Stimulated activated naive CD8-positive, alpha-beta T cell treated with anti-CD3 and anti-CD28 coated beads, Interleukin-15, amount 100 ng/mL, for 72 hours (primary cell): ENCODE results near the gene ICAM1.
A peak's percentile ranks its signal among the peaks of the same experiment; 100 is the strongest.

Source experiments
- ATAC-seq: fragments of 150-1000 bp; cut with Tn5 transposase; 2 replicates; pipeline ENCODE4 v1.10.0; 2021; ENCODE audit warnings: mild to moderate bottlenecking, moderate library complexity
- DNase-seq, 2 donors: peaks; one replicate each; pipeline ENCODE4 v3.0.0; 2021 to 2022
- H3K27ac Mint-ChIP-seq, 2 donors: one replicate each; pipeline ENCODE4 v1.8.0; 2022; ENCODE audit warnings: mild to moderate bottlenecking in 2 of 2, mixed read lengths in 2 of 2, moderate library complexity in 2 of 2
- H3K27me3 Mint-ChIP-seq: one replicate; pipeline ENCODE4 v1.8.0; 2022; ENCODE audit warnings: mixed read lengths
- H3K4me1 Mint-ChIP-seq: one replicate; pipeline ENCODE4 v1.8.0; 2022; ENCODE audit warnings: mild to moderate bottlenecking, mixed read lengths
- H3K4me3 Mint-ChIP-seq, 2 donors: one replicate each; pipeline ENCODE4 v1.8.0; 2022; ENCODE audit warnings: mild to moderate bottlenecking in 2 of 2, mixed read lengths in 2 of 2, moderate library complexity in 1 of 2
- H3K9me3 Mint-ChIP-seq, 2 donors: one replicate each; pipeline ENCODE4 v1.8.0; 2022; ENCODE audit warnings: mixed read lengths in 2 of 2

Gene ICAM1

DNA sequence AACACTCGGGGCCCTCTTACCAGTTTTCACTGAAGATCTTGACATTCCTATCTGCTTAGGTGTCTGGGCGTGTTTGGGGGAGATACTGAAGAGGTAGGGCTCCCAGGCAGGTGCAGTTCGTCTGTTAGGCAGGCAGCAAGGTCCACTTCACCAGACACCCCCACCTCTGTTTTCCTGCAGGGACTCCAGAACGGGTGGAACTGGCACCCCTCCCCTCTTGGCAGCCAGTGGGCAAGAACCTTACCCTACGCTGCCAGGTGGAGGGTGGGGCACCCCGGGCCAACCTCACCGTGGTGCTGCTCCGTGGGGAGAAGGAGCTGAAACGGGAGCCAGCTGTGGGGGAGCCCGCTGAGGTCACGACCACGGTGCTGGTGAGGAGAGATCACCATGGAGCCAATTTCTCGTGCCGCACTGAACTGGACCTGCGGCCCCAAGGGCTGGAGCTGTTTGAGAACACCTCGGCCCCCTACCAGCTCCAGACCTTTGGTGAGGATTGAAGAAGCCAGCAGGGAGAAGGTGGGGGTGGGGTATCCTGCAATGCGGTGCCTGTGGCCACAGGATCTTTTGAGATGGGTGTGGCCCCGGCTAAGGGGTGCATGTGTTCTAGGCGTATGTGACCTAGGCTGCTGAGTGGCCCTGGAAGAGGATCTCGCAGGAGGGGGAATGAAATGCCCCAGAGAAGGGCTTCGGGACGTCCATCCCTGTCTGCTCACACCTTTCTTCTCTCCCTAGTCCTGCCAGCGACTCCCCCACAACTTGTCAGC lies 12.6 kb downstream of the ICAM1 start:
- H3K9me3 Mint-ChIP-seq = no peaks in the 10 kb centered on the region
- H3K4me1 Mint-ChIP-seq = peaks cover 50% of the 10 kb centered on the region
- no peak overlapping the region for H3K27ac Mint-ChIP-seq
- H3K27me3 Mint-ChIP-seq = peaks cover 17% of the 10 kb centered on the region
- no peak overlapping the region for H3K4me3 Mint-ChIP-seq
- DNase-seq (no peak), ATAC-seq (no peak)

DNA sequence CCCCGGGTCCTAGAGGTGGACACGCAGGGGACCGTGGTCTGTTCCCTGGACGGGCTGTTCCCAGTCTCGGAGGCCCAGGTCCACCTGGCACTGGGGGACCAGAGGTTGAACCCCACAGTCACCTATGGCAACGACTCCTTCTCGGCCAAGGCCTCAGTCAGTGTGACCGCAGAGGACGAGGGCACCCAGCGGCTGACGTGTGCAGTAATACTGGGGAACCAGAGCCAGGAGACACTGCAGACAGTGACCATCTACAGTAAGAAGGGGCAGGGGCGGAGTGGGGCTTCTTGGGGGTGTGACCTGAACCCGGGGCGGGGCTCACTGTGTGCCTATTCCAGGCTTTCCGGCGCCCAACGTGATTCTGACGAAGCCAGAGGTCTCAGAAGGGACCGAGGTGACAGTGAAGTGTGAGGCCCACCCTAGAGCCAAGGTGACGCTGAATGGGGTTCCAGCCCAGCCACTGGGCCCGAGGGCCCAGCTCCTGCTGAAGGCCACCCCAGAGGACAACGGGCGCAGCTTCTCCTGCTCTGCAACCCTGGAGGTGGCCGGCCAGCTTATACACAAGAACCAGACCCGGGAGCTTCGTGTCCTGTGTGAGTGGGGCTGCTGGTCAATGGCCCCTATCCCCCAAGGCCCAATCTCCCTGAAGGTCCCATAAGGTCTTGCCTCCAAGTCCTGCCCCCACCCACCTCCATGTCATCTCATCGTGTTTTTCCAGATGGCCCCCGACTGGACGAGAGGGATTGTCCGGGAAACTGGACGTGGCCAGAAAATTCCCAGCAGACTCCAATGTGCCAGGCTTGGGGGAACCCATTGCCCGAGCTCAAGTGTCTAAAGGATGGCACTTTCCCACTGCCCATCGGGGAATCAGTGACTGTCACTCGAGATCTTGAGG lies 13.4 kb downstream of the ICAM1 start:
- Mint-ChIP-seq H3K4me1 (peaks cover 50% of the 10 kb centered on the region), H3K27me3 (peaks cover 25% of the 10 kb centered on the region)

DNA sequence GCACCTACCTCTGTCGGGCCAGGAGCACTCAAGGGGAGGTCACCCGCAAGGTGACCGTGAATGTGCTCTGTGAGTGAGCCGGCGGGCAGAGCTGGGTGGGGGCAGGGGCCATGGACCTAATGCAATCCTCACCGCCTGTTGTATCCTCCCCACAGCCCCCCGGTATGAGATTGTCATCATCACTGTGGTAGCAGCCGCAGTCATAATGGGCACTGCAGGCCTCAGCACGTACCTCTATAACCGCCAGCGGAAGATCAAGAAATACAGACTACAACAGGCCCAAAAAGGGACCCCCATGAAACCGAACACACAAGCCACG lies 14.0 kb downstream of the ICAM1 start:
- Mint-ChIP-seq H3K27me3 (peaks cover 26% of the 10 kb centered on the region), H3K4me3 (no peak overlapping the region), H3K27ac (no peak overlapping the region), H3K9me3 (no peaks in the 10 kb centered on the region), H3K4me1 (peaks cover 49% of the 10 kb centered on the region)
- no peak for ATAC-seq
- DNase-seq = no peak

More for the DNA sequence above, 13.4 kb downstream of the ICAM1 start:
- no peaks in the 10 kb centered on the region for H3K9me3 Mint-ChIP-seq
- ATAC-seq (no peak), DNase-seq (no peak)
- H3K27ac Mint-ChIP-seq = no peak overlapping the region
- H3K4me3 Mint-ChIP-seq = no peak overlapping the region

DNA sequence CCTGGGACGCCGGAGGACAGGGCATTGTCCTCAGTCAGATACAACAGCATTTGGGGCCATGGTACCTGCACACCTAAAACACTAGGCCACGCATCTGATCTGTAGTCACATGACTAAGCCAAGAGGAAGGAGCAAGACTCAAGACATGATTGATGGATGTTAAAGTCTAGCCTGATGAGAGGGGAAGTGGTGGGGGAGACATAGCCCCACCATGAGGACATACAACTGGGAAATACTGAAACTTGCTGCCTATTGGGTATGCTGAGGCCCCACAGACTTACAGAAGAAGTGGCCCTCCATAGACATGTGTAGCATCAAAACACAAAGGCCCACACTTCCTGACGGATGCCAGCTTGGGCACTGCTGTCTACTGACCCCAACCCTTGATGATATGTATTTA lies 14.5 kb downstream of the ICAM1 start:
- peaks cover 31% of the 10 kb centered on the region for H3K27me3 Mint-ChIP-seq
- DNase-seq = no peak
- no peaks in the 10 kb centered on the region for H3K9me3 Mint-ChIP-seq
- H3K4me1 Mint-ChIP-seq = peaks cover 52% of the 10 kb centered on the region
- no peak overlapping the region for H3K4me3 Mint-ChIP-seq
- ATAC-seq = no peak
- no peak overlapping the region for H3K27ac Mint-ChIP-seq

DNA sequence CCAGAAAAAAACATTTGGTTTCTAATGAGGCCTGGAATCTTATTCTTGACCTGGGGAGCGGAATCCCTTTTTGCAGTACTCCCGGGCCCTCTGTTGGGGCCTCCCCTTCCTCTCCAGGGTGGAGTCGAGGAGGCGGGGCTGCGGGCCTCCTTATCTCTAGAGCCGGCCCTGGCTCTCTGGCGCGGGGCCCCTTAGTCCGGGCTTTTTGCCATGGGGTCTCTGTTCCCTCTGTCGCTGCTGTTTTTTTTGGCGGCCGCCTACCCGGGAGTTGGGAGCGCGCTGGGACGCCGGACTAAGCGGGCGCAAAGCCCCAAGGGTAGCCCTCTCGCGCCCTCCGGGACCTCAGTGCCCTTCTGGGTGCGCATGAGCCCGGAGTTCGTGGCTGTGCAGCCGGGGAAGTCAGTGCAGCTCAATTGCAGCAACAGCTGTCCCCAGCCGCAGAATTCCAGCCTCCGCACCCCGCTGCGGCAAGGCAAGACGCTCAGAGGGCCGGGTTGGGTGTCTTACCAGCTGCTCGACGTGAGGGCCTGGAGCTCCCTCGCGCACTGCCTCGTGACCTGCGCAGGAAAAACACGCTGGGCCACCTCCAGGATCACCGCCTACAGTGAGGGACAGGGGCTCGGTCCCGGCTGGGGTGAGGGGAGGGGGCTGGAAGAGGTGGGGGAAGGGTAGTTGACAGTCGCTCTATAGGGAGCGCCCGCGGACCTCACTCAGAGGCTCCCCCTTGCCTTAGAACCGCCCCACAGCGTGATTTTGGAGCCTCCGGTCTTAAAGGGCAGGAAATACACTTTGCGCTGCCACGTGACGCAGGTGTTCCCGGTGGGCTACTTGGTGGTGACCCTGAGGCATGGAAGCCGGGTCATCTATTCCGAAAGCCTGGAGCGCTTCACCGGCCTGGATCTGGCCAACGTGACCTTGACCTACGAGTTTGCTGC lies 16.1 kb downstream of the ICAM1 start, which contains the start of gene ICAM4:
Gene ICAM4 (plus strand): TSS at position 153 of the 935 bp plus-strand sequence. CDS start 58 bp downstream, at position 211.
- no peaks in the 10 kb centered on the region for H3K9me3 Mint-ChIP-seq
- peaks cover 69% of the 10 kb centered on the region for H3K4me1 Mint-ChIP-seq
- no peak within 1 kb of the TSS for H3K27ac Mint-ChIP-seq
- peak; percentile 39 to 46 for DNase-seq
- H3K27me3 Mint-ChIP-seq = peaks cover 48% of the 10 kb centered on the region
- peak within 1 kb of the TSS; percentile 59 to 73 for H3K4me3 Mint-ChIP-seq
- peak; percentile 63 for ATAC-seq

GRCh38 chr19:10288662-10289166 lies 17.8 kb downstream of the ICAM1 start:
- peaks cover 64% of the 10 kb centered on the region for H3K27me3 Mint-ChIP-seq
- H3K4me1 Mint-ChIP-seq = peaks cover 85% of the 10 kb centered on the region
- peak; percentile 22 for ATAC-seq
- peak overlapping the region in 1 of 2 donors; percentile 62 for H3K27ac Mint-ChIP-seq
- H3K4me3 Mint-ChIP-seq = peak overlapping the region; percentile 71 to 85
- no peaks in the 10 kb centered on the region for H3K9me3 Mint-ChIP-seq
- DNase-seq = peak; percentile 38 to 54

GRCh38 chr19:10289167-10289835 lies 18.4 kb downstream of the ICAM1 start:
- ATAC-seq (peak; percentile 66), DNase-seq (peak; percentile 74 to 80)
- Mint-ChIP-seq H3K4me1 (peaks cover 91% of the 10 kb centered on the region), H3K9me3 (no peaks in the 10 kb centered on the region), H3K27ac (peak overlapping the region in 1 of 2 donors; percentile 62), H3K4me3 (peak overlapping the region; percentile 71 to 85), H3K27me3 (peaks cover 70% of the 10 kb centered on the region)

DNA sequence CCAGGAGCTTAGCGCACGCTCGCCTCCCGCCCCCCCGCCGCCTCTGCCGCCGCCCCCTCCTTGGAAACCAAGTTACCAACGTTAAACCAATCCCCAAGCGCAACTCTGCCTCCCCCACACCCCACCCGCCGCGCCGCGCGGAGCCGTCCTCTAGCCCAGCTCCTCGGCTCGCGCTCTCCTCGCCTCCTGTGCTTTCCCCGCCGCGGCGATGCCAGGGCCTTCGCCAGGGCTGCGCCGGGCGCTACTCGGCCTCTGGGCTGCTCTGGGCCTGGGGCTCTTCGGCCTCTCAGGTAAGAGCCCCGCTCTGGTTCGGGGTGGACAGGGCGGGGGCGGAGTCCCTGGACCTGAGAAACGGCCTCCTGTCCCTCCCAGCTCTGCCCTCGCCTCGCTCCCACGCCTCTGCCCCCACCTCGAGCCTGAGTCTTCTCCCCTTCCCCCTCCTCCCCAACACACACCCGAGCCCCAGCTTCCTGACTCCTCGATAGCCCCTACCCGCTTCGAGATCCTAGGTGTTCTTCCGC lies 19.0 kb downstream of the ICAM1 start, which contains the start of gene ICAM5:
Gene ICAM5 (plus strand): TSS at position 117 of the 521 bp plus-strand sequence. CDS start 92 bp downstream, at position 209.
- peaks cover 97% of the 10 kb centered on the region for H3K4me1 Mint-ChIP-seq
- peaks cover 76% of the 10 kb centered on the region for H3K27me3 Mint-ChIP-seq
- H3K27ac Mint-ChIP-seq = peak within 1 kb of the TSS in 1 of 2 donors; percentile 62
- peak within 1 kb of the TSS; percentile 71 to 85 for H3K4me3 Mint-ChIP-seq
- ATAC-seq = peak; percentile 10
- DNase-seq = peak; percentile 39 to 46
- no peaks in the 10 kb centered on the region for H3K9me3 Mint-ChIP-seq

DNA sequence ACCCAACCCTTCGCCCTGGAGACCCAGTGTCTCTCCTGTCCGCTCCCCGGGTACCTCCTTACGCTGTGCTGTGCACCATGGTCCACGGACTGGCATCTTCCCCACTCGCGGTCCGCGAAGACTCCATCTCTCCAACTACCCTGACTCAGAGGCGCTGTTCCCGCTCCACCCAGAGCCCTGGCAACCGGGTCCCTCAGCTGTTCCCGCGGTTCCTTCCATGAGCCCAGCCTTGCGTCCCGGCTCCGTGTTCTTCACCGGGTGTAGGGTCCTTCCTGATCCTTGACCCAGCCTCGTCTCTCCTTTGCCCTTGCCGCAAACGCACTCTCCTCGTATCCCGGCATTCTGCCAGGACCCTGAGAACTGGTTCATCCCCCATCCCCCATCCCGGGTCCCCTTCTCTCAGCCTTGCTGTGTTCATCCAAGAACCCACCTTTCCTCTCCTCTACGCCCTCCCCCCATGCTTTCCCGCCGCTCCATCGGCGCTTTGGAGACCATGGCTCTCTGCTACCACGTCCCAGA lies 19.5 kb downstream of the ICAM1 start:
- ATAC-seq (no peak), DNase-seq (peak; percentile 17 to 26)
- Mint-ChIP-seq H3K4me3 (peak overlapping the region; percentile 71 to 85), H3K4me1 (peaks cover 97% of the 10 kb centered on the region), H3K9me3 (no peaks in the 10 kb centered on the region), H3K27ac (no peak overlapping the region), H3K27me3 (peaks cover 81% of the 10 kb centered on the region)

- H3K4me1 Mint-ChIP-seq = peaks cover 98% of the 10 kb centered on the region
- H3K27me3 Mint-ChIP-seq = peaks cover 87% of the 10 kb centered on the region
- no peaks in the 10 kb centered on the region for H3K9me3 Mint-ChIP-seq
- DNase-seq (peak; percentile 47 to 52), ATAC-seq (peak; percentile 5)
- H3K27ac Mint-ChIP-seq = no peak overlapping the region
- H3K4me3 Mint-ChIP-seq = peak overlapping the region; percentile 71 to 85
These were observed 20.1 kb downstream of the ICAM1 start for GRCh38 chr19:10290876-10291553.

DNA sequence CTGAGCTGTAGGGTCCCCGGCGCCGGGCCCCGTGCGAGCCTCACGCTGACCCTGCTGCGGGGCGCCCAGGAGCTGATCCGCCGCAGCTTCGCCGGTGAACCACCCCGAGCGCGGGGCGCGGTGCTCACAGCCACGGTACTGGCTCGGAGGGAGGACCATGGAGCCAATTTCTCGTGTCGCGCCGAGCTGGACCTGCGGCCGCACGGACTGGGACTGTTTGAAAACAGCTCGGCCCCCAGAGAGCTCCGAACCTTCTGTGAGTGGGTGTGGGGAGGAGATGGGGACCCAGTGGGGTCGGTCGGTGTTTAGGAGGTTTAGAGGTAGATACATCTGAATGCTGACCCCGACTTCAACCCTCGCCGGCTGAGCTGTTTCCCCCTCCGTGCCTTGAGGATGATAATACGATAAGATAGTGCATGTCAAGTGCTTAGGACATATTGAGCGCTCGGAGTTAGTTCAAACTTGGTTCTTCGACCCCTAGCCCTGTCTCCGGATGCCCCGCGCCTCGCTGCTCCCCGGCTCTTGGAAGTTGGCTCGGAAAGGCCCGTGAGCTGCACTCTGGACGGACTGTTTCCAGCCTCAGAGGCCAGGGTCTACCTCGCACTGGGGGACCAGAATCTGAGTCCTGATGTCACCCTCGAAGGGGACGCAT lies 20.8 kb downstream of the ICAM1 start:
- Mint-ChIP-seq H3K9me3 (no peaks in the 10 kb centered on the region), H3K27me3 (peaks cover 88% of the 10 kb centered on the region), H3K27ac (peak overlapping the region in 1 of 2 donors; percentile 19), H3K4me3 (peak overlapping the region; percentile 71 to 85), H3K4me1 (peaks cover 92% of the 10 kb centered on the region)
- ATAC-seq (no peak), DNase-seq (no peak)

GRCh38 chr19:10292206-10292788 lies 21.4 kb downstream of the ICAM1 start:
- no peaks in the 10 kb centered on the region for H3K9me3 Mint-ChIP-seq
- H3K4me3 Mint-ChIP-seq = peak overlapping the region; percentile 71 to 85
- H3K4me1 Mint-ChIP-seq = peaks cover 85% of the 10 kb centered on the region
- no peak overlapping the region for H3K27ac Mint-ChIP-seq
- peak; percentile 57 for ATAC-seq
- peak; percentile 74 to 77 for DNase-seq
- H3K27me3 Mint-ChIP-seq = peaks cover 83% of the 10 kb centered on the region
